Colonic mucosa (tissue), 4 donors: Measurements from ENCODE around the gene PLA2G4D. TPM values are rescaled to one million over a fixed set of nuclear protein-coding genes. Genes with fewer than 3 reads are reported as not detected.

Experiments used
- DNase-seq: peaks from one replicate; pipeline ENCODE4 v3.0.0-alpha.2; 2020
- H3K27ac ChIP-seq: fragments of 200-600 bp; one replicate; pipeline ENCODE4 v1.8.0; 2021
- H3K27me3 ChIP-seq: fragments of 200-600 bp; one replicate; pipeline ENCODE4 v1.8.0; 2021
- H3K36me3 ChIP-seq: fragments of 200-600 bp; one replicate; pipeline ENCODE4 v1.8.0; 2021
- H3K4me1 ChIP-seq: fragments of 200-600 bp; one replicate; pipeline ENCODE4 v1.8.0; 2021; ENCODE audit warnings: mild to moderate bottlenecking
- H3K4me3 ChIP-seq: fragments of 200-600 bp; one replicate; pipeline ENCODE4 v1.8.0; 2021
- H3K9ac ChIP-seq, 2 donors: one replicate each; pipeline ENCODE4 v1.7.0; 2013; ENCODE audit warnings: control low read depth in 2 of 2, low read depth in 2 of 2, low read length in 2 of 2
- H3K9me3 ChIP-seq: fragments of 200-600 bp; one replicate; pipeline ENCODE4 v1.8.0; 2021
- CTCF ChIP-seq: fragments of 200-600 bp; IDR thresholded peaks from one replicate; pipeline ENCODE4 v1.8.0; 2022; ENCODE audit warnings: antibody characterized with exemption, mild to moderate bottlenecking
- intact Hi-C: fragments of 100-400 bp; cut with DNase I; formaldehyde crosslinking; loops from one replicate; pipeline ENCODE4 v1.14.1; 2022
- total RNA-seq, 2 donors: library from RNA; stranded (reverse); fragmentation: NEBNext Ultra II Directional in 1 of 2; extraction: Animal tissue kit (Norgen Biotek cat#: 25700) in 1 of 2; gene quantifications; one replicate each; pipeline ENCODE4 v1.2.1, GENCODE V29; 2021
- donor health status: healthy.
- donor health status: DM: no; HTN: no; CAD: no.
- donor health status: DM: no; HTN: no; CAD: no.

PLA2G4D gene
- total RNA-seq, 2 donors from 2014 or later = 0.24 to 0.27 TPM

- H3K9me3 ChIP-seq = no peaks in the 10 kb centered on the region
Observed at GRCh38 chr15:42087460-42087859, 6.9 kb downstream of the PLA2G4D start.

GRCh38 chr15:42085721-42086120, 8.6 kb downstream of the PLA2G4D start:
- no peak for DNase-seq
- Histone ChIP-seq H3K9ac (no peak overlapping the region), H3K36me3 (no peaks in the 10 kb centered on the region), H3K4me1 (peaks cover 4% of the 10 kb centered on the region), H3K4me3 (no peak overlapping the region), H3K9me3 (no peaks in the 10 kb centered on the region), H3K27ac (no peak overlapping the region), H3K27me3 (no peaks in the 10 kb centered on the region)
- TF ChIP-seq CTCF = no peak
- intact Hi-C loops = loop anchor here (5.0 kb wide), 1 partner anchor 47 kb away; no protein-coding TSS in a partner anchor

More at GRCh38 chr15:42087460-42087859, 6.9 kb downstream of the PLA2G4D start:
- H3K4me3 ChIP-seq = no peak overlapping the region
- no peak for TF ChIP-seq CTCF
- DNase-seq = no peak
- H3K27ac ChIP-seq = no peak overlapping the region
- no peaks in the 10 kb centered on the region for H3K36me3 ChIP-seq
- peaks cover 4% of the 10 kb centered on the region for H3K4me1 ChIP-seq
- H3K9ac ChIP-seq = no peak overlapping the region
- intact Hi-C loops = loop anchor here (5.0 kb wide), 1 partner anchor 45 kb away; no protein-coding TSS in a partner anchor
- no peaks in the 10 kb centered on the region for H3K27me3 ChIP-seq

- no peak for DNase-seq
Observed at GRCh38 chr15:42085236-42085605, 9.1 kb downstream of the PLA2G4D start.

DNA sequence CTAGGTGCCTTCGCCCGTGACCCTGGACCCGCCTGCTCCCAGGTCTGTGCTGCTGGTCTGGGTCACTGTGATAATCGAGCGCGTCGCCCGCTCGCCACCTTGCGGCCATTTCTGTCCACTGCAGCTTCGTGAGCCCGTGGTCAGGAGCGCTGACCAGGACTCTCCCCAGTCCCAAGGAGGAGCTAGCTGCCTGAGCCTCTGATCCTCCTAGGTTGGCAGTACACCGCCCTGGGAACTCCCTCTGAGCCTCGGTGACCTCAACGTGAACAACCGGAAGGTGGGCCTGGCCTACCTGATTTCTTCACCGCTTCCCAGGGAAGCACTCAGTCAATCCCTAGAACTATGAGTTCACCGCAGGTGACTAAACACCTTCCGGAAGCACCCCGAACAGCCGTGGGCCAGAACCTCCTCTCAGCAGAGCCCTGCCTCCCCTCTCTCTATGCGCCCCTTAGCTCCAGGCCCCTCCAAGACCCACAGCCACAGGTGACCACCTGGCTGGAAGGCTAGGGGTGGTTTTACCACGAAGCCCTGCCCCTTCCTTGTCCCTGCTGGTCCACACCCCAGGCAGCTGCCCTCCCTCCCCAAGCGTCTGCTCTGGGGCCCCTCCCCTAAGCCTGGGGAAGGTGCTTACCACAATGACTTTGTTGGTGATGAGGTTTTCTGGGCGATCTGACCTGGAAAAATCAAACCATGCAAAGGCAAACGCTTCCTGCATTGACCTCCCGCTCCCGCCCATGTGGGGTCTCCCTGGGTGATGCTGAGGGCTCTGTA, 9.7 kb downstream of the PLA2G4D start:
- intact Hi-C loops = loop anchor here (5.0 kb wide), 1 partner anchor 48 kb away; no protein-coding TSS in a partner anchor
- H3K4me1 ChIP-seq = peaks cover 4% of the 10 kb centered on the region
- H3K27me3 ChIP-seq = no peaks in the 10 kb centered on the region
- peak; percentile 91 for TF ChIP-seq CTCF
- H3K36me3 ChIP-seq = no peaks in the 10 kb centered on the region
- peak overlapping the region; percentile 16 to 42 for H3K9ac ChIP-seq
- peak; percentile 82 for DNase-seq
- H3K9me3 ChIP-seq = no peaks in the 10 kb centered on the region
- no peak overlapping the region for H3K4me3 ChIP-seq
- peak overlapping the region; percentile 10 for H3K27ac ChIP-seq

More at GRCh38 chr15:42085236-42085605, 9.1 kb downstream of the PLA2G4D start:
- no peak for TF ChIP-seq CTCF
- H3K27me3 ChIP-seq = no peaks in the 10 kb centered on the region
- no peaks in the 10 kb centered on the region for H3K36me3 ChIP-seq
- peaks cover 4% of the 10 kb centered on the region for H3K4me1 ChIP-seq
- no peak overlapping the region for H3K4me3 ChIP-seq
- peak overlapping the region in 1 of 2 donors; percentile 16 for H3K9ac ChIP-seq
- no peaks in the 10 kb centered on the region for H3K9me3 ChIP-seq
- intact Hi-C loops = loop anchor here (5.0 kb wide), 1 partner anchor 47 kb away; no protein-coding TSS in a partner anchor
- H3K27ac ChIP-seq = peak overlapping the region; percentile 10

DNA sequence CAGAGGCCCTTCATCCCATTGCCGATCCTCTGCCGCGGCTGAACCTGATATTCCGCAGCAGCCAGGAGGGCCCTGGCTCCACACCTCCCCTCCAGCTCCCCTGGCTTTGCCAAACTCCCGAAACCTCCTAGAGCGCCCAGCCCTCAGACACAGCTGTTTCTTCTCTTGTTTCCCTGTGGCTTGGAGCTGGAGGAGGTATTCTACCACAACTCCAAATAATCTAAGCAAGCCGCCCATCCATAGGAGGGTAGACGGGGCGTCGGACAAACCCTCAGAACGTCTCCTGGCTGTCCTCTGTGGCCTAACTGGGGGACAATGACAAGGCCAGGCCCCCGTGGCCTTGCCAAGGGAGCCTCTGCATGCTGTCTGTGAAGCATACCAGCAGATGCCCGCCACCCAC, 10.4 kb downstream of the PLA2G4D start:
- H3K9me3 ChIP-seq = no peaks in the 10 kb centered on the region
- intact Hi-C loops = no loop called here
- no peak overlapping the region for H3K27ac ChIP-seq
- H3K27me3 ChIP-seq = no peaks in the 10 kb centered on the region
- H3K36me3 ChIP-seq = no peaks in the 10 kb centered on the region
- H3K9ac ChIP-seq = peak overlapping the region in 1 of 2 donors; percentile 42
- no peak for TF ChIP-seq CTCF
- H3K4me1 ChIP-seq = peaks cover 4% of the 10 kb centered on the region
- DNase-seq = no peak
- no peak overlapping the region for H3K4me3 ChIP-seq
